Lower leg skin (tissue), 3 donors: ENCODE data around the gene GRIA2.

ENCODE experiments used
- POLR2A ChIP-seq, 2 donors: fragments of 450-650 bp; IDR thresholded peaks; one replicate each; pipeline ENCODE4 v1.6.1; 2016 to 2017; ENCODE audit warnings: antibody characterized with exemption in 2 of 2, mild to moderate bottlenecking in 1 of 2, moderate library complexity in 1 of 2
- TF ChIP-seq, protein P1 (sequence below), 3 donors: fragments of 450-650 bp; IDR thresholded peaks; one replicate each; pipeline ENCODE4 v1.5.1; 2016; ENCODE audit warnings: antibody characterized with exemption in 3 of 3, mild to moderate bottlenecking in 3 of 3, moderate library complexity in 2 of 3

DNA sequence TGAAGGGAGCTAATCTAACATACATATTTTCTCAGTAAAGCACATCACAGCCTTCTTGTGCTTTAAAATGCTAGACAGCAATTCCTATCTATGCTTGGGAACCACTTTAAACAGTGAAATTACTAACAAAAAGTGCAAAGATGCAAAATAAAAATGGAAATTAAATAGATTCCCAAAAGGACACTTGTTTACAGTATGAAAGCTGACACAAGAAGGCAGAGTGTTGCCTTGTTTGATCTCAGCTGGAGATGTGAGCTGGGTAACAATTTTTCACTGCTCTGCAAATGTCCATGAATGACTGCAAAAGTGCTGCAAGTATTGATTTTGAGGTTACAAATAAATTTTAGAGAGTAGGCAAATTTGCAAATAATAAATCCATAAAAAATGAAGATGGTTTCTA is 22.3 kb downstream of the GRIA2 start:
- TF ChIP-seq, protein P1, sequence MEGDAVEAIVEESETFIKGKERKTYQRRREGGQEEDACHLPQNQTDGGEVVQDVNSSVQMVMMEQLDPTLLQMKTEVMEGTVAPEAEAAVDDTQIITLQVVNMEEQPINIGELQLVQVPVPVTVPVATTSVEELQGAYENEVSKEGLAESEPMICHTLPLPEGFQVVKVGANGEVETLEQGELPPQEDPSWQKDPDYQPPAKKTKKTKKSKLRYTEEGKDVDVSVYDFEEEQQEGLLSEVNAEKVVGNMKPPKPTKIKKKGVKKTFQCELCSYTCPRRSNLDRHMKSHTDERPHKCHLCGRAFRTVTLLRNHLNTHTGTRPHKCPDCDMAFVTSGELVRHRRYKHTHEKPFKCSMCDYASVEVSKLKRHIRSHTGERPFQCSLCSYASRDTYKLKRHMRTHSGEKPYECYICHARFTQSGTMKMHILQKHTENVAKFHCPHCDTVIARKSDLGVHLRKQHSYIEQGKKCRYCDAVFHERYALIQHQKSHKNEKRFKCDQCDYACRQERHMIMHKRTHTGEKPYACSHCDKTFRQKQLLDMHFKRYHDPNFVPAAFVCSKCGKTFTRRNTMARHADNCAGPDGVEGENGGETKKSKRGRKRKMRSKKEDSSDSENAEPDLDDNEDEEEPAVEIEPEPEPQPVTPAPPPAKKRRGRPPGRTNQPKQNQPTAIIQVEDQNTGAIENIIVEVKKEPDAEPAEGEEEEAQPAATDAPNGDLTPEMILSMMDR (IDR thresholded peaks at IDR 0.05) = no peak
- no peak for TF ChIP-seq POLR2A (IDR thresholded peaks at IDR 0.05)
